HT-29 (cell line): ENCODE measurements around the gene ADA. TPM values are rescaled to one million over a fixed set of nuclear protein-coding genes. Genes with fewer than 3 reads are reported as not detected.

Source experiments
- DNase-seq: peaks from one replicate; pipeline ENCODE4 v3.0.0-alpha.2; 2015; ENCODE audit warnings: low spot score
- total RNA-seq: library from RNA; depleted of rRNA; stranded (reverse); fragments of >200 nt; shearing (Covaris generic); gene quantifications from 2 replicates; pipeline ENCODE4 v1.2.3, GENCODE V29; 2014

The ADA gene
- total RNA-seq, 1 experiment from 2014 or later: not detected

- no peak for DNase-seq
Observed at GRCh38 chr20:44624152-44624551, 27.3 kb downstream of the ADA start.

- DNase-seq: no peak
Observed at GRCh38 chr20:44622501-44623270, 28.8 kb downstream of the ADA start.

GRCh38 chr20:44621939-44622338 lies 29.6 kb downstream of the ADA start:
- no peak for DNase-seq

- no peak for DNase-seq
Observed at GRCh38 chr20:44621325-44621724, 30.2 kb downstream of the ADA start.

GRCh38 chr20:44620030-44620429 lies 31.5 kb downstream of the ADA start:
- no peak for DNase-seq

- no peak for DNase-seq
Observed at GRCh38 chr20:44619294-44619693, 32.2 kb downstream of the ADA start.

- DNase-seq: no peak
Observed at GRCh38 chr20:44618318-44618731, 33.2 kb downstream of the ADA start.

GRCh38 chr20:44616604-44616964 lies 34.9 kb downstream of the ADA start:
- no peak for DNase-seq

GRCh38 chr20:44615876-44616603 lies 35.5 kb downstream of the ADA start:
- no peak for DNase-seq

- DNase-seq: no peak
Observed at GRCh38 chr20:44615169-44615791, 36.2 kb downstream of the ADA start.

- DNase-seq: no peak
Observed at GRCh38 chr20:44614525-44614924, 37.0 kb downstream of the ADA start.

- DNase-seq: no peak
Observed at GRCh38 chr20:44613575-44613974, 37.9 kb downstream of the ADA start.

- DNase-seq: no peak
Observed at GRCh38 chr20:44610313-44610962, 41.1 kb downstream of the ADA start.

- peak; percentile 98 for DNase-seq
Observed at GRCh38 chr20:44609516-44610312, 41.8 kb downstream of the ADA start.

- DNase-seq: no peak
Observed at GRCh38 chr20:44609006-44609515, 42.4 kb downstream of the ADA start.

GRCh38 chr20:44606725-44607441 lies 44.6 kb downstream of the ADA start:
- no peak for DNase-seq

- DNase-seq: no peak
Observed at GRCh38 chr20:44603327-44603726, 48.2 kb downstream of the ADA start.

GRCh38 chr20:44601801-44602204 lies 49.7 kb downstream of the ADA start:
- DNase-seq: no peak

- no peak for DNase-seq
Observed at GRCh38 chr20:44601236-44601671, 50.2 kb downstream of the ADA start.

- no peak for DNase-seq
Observed at GRCh38 chr20:44600758-44601201, 50.7 kb downstream of the ADA start.
